ENCODE results near the gene NEURL4.

NEURL4 gene

DNA sequence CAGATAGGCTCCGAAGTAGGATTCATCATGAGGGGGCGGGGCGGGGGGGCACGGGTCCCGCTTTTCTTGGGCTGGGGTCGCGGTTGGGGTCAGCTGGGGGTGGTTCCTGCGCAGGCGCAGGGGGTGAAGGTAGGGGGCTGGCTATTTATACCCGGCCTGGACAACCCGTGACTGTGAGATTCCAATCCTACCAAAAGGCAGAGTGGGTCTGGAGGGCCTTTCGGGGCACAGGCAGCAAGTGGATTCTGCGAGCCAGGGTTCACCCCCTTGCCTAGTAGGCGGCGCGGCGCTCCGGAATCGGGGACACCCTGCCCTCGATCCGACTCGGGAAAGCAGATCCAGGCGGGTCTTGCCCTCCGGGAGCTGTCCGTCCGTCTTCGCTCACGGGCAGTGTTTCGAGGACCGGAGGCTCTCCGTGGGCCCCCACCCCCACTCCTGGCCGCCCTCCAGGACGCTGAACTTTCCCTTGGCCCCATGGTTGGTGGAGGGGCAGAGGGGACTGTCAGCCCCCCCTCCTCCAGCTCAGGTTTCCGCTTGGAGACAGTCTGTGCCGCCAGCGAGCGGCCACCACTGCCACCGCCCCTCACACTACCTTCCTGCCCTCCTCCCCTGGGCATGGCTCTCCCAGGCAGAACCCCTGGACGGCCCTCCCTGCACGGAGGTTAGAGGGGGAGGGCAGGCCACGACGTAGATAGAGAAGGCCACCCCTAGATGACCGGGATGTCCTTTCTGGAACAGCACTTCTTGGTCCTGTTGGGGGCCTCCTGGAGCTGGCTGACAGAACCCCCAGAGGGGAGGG, 47.0 kb downstream of the NEURL4 start:
- Histone ChIP-seq H3K27ac (peak overlapping the region; percentile 93 to 94), H3K27me3 (no peaks in the 10 kb centered on the region), H3K4me3 (peak overlapping the region; percentile 53 to 56), H3K36me3 (no peaks in the 10 kb centered on the region), H3K4me1 (peaks cover 0 to 27% (median 21%) of the 10 kb centered on the region in 4 donors), H3K9me3 (no peaks in the 10 kb centered on the region)
- peak in 1 of 2 donors; percentile 86 for DNase-seq
- intact Hi-C loops (cut with DNase I; ENCODE audit: low total_unique reads): no loop called here
- TF ChIP-seq, protein P1, sequence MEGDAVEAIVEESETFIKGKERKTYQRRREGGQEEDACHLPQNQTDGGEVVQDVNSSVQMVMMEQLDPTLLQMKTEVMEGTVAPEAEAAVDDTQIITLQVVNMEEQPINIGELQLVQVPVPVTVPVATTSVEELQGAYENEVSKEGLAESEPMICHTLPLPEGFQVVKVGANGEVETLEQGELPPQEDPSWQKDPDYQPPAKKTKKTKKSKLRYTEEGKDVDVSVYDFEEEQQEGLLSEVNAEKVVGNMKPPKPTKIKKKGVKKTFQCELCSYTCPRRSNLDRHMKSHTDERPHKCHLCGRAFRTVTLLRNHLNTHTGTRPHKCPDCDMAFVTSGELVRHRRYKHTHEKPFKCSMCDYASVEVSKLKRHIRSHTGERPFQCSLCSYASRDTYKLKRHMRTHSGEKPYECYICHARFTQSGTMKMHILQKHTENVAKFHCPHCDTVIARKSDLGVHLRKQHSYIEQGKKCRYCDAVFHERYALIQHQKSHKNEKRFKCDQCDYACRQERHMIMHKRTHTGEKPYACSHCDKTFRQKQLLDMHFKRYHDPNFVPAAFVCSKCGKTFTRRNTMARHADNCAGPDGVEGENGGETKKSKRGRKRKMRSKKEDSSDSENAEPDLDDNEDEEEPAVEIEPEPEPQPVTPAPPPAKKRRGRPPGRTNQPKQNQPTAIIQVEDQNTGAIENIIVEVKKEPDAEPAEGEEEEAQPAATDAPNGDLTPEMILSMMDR (IDR thresholded peaks at IDR 0.05): no peak

- H3K27ac ChIP-seq: peak within 1 kb of the TSS; percentile 93 to 94
- H3K9me3 ChIP-seq: no peaks in the 10 kb centered on the region
- TF ChIP-seq, protein P1 (IDR thresholded peaks at IDR 0.05): no peak
- no peaks in the 10 kb centered on the region for H3K27me3 ChIP-seq
- no peaks in the 10 kb centered on the region for H3K36me3 ChIP-seq
- H3K4me1 ChIP-seq: peaks cover 0 to 27% (median 21%) of the 10 kb centered on the region in 4 donors
- peak within 1 kb of the TSS; percentile 53 to 56 for H3K4me3 ChIP-seq
- intact Hi-C loops (cut with DNase I; ENCODE audit: low total_unique reads): no loop called here
- DNase-seq: peak; percentile 95 to 97
Measured at GRCh38 chr17:7281074-7281952, 47.8 kb downstream of the NEURL4 start, which contains the start of gene SLC2A4. SLC2A4 (plus strand) TSS chr17:7281718; CDS start chr17:7281935, 217 bp downstream.

- Histone ChIP-seq H3K4me1 (peaks cover 0 to 27% (median 21%) of the 10 kb centered on the region in 4 donors), H3K4me3 (peak overlapping the region; percentile 53 to 56), H3K36me3 (no peaks in the 10 kb centered on the region), H3K27ac (peak overlapping the region; percentile 93 to 94), H3K9me3 (no peaks in the 10 kb centered on the region), H3K27me3 (no peaks in the 10 kb centered on the region)
- TF ChIP-seq, protein P1 (IDR thresholded peaks at IDR 0.05): peak; percentile 90 to 96
- DNase-seq: peak; percentile 70 to 91
- intact Hi-C loops (cut with DNase I; ENCODE audit: low total_unique reads): loop anchor here (1.0 kb wide), 1 partner anchor 16 kb away; no protein-coding TSS in a partner anchor
Measured at GRCh38 chr17:7280519-7281073, 48.5 kb downstream of the NEURL4 start.

- intact Hi-C loops (cut with DNase I; ENCODE audit: low total_unique reads): no loop called here
- TF ChIP-seq, protein P1 (IDR thresholded peaks at IDR 0.05): no peak
- Histone ChIP-seq H3K36me3 (no peaks in the 10 kb centered on the region), H3K27ac (no peak overlapping the region), H3K27me3 (no peaks in the 10 kb centered on the region), H3K9me3 (no peaks in the 10 kb centered on the region), H3K4me1 (peaks cover 0 to 27% (median 21%) of the 10 kb centered on the region in 4 donors), H3K4me3 (no peak overlapping the region)
- DNase-seq: no peak
Measured at GRCh38 chr17:7279448-7279847, 49.7 kb downstream of the NEURL4 start.

DNA sequence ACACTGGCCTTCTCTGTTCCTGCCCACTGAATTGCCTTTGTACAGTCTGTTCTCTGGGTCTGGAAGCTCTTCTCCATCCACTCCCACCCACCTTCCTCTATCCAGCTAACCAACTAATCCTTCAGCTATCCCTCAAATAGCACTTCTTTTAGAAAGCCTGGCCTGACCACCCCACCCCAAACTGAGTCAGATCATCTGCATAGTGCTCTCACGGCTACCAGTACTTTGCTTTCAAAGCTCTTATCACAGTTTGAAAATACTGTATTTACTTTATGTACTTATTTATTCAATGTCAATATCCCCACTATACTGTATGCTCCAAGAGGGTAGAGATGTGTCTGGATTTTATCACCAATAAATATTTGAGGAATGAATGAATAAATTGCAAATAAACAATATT, 62.4 kb downstream of the NEURL4 start:
- intact Hi-C loops (cut with DNase I; ENCODE audit: low total_unique reads): no loop called here
- Histone ChIP-seq H3K4me3 (no peak overlapping the region), H3K4me1 (peaks cover 0 to 16% (median 9%) of the 10 kb centered on the region in 4 donors), H3K36me3 (no peaks in the 10 kb centered on the region), H3K9me3 (no peaks in the 10 kb centered on the region), H3K27me3 (peaks cover 6 to 79% of the 10 kb centered on the region in 2 donors), H3K27ac (no peak overlapping the region)
- DNase-seq: no peak
- TF ChIP-seq, protein P1 (IDR thresholded peaks at IDR 0.05): no peak

Measured in tibial artery (tissue), 4 donors.